ENCODE data around the gene NOX1. TPM values are rescaled to one million over a fixed set of nuclear protein-coding genes. Genes with fewer than 3 reads are reported as not detected.

NOX1 gene
- total and polyA plus RNA-seq, 12 donors = 0.07 to 0.16 TPM; not detected in 10

DNA sequence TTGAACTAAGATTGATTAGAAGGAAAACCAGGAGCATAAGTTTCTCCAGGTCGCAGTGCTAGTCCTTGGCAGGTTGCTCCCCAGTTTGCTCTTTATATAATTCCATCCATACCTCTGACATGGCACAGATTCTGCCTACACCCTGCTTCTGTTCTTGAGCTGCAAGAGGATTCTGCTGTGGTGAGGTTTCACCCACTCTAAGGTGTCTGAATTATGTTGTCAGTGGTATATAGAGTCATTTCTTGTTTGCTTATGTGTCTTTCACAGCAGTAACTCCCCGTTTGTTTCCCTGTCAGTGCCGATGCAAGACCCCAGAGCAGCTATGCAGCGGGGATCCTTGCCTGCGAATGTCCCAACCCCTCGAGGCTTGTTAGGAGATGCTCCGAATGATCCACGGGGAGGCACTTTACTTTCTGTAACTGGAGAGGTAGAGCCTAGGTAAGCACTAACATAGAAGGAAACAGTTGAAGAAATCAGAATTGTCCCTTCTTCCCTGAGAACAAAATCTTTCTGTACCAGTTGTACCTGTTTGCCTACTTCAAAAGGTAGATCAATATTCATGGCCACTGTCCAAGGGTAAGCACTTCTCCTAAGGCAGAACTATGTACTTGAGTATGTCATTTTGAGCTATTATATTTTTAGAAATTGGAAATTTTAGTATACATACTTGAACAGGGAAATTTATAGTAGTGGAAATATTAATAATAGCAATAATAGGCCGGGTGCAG is 42.8 kb downstream of the NOX1 start:
- Histone ChIP-seq H3K27me3 (no peaks in the 10 kb centered on the region), H3K36me3 (replicated peaks in 1 of 2) (peaks cover 0 to 19% of the 10 kb centered on the region in 2 donors), H3K27ac (no peak overlapping the region), H3K4me1 (replicated peaks in 1 of 2) (no peaks in the 10 kb centered on the region), H3K9me3 (replicated peaks in 1 of 3) (no peaks in the 10 kb centered on the region), H3K4me3 (no peak overlapping the region)
- intact Hi-C loops (cut with DNase I) = no loop called here
- no peak for TF ChIP-seq POLR2A (IDR thresholded peaks at IDR 0.05)
- TF ChIP-seq CTCF (IDR thresholded peaks at IDR 0.05) = no peak
- 82 to 97% (median 91%) methylated on average over 9 of the region's 9 CpGs for WGBS, 4 donors
- no peak for DNase-seq

DNA sequence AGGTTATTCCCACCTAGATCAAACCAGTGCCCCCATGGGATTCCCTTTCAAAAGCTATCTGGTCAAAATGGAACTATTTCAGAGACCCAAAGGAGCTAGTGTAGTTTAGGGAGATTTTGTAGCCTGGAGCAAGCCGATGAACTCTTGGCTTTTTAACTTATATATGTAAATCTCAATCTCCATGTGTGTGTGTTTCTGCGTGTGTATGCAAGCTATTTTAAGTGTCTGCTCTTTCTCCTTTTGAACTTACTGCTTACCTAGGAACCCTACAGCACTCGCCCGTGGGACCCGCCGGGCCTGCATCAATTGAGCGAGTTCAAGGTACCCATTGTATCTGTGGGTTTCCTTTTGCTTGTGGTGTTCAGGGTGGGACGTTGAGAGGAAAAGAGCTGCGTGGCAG is 43.6 kb downstream of the NOX1 start:
- Histone ChIP-seq H3K36me3 (replicated peaks in 1 of 2) (peaks cover 0 to 19% of the 10 kb centered on the region in 2 donors), H3K4me1 (replicated peaks in 1 of 2) (no peaks in the 10 kb centered on the region), H3K4me3 (no peak overlapping the region), H3K9me3 (replicated peaks in 1 of 3) (no peaks in the 10 kb centered on the region), H3K27ac (no peak overlapping the region), H3K27me3 (no peaks in the 10 kb centered on the region)
- intact Hi-C loops (cut with DNase I) = no loop called here
- DNase-seq = no peak
- 91 to 98% (median 95%) methylated on average over 8 to 9 of the region's 9 CpGs for WGBS, 4 donors
- no peak for TF ChIP-seq CTCF (IDR thresholded peaks at IDR 0.05)
- no peak for TF ChIP-seq POLR2A (IDR thresholded peaks at IDR 0.05)

DNA sequence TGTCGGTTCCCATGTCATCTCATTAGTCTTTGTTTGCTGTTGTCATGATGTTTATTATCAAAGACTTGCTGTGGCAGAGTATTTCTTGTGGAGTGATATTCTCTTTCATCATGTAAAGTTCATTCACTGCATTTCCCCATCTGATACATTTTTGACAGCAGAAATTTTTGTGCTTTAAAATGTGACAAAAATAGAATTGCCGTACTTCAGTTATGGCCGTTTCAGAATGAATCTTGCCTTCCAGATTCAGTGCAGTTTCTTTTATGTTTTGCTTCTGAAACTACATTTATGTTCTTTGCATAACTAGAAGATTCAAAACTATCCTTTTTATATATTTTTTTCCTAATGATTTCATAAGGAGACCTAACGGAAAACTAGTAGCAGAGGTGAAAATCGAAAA is 44.0 kb downstream of the NOX1 start:
- Histone ChIP-seq H3K36me3 (replicated peaks in 1 of 2) (peaks cover 0 to 19% of the 10 kb centered on the region in 2 donors), H3K27ac (no peak overlapping the region), H3K4me1 (replicated peaks in 1 of 2) (no peaks in the 10 kb centered on the region), H3K9me3 (replicated peaks in 1 of 3) (no peaks in the 10 kb centered on the region), H3K27me3 (no peaks in the 10 kb centered on the region), H3K4me3 (no peak overlapping the region)
- WGBS, 4 donors = 84 to 90% (median 87%) methylated on average over 5 of the region's 5 CpGs
- intact Hi-C loops (cut with DNase I) = no loop called here
- DNase-seq = no peak
- TF ChIP-seq CTCF (IDR thresholded peaks at IDR 0.05) (no peak), POLR2A (IDR thresholded peaks at IDR 0.05) (no peak)

DNA sequence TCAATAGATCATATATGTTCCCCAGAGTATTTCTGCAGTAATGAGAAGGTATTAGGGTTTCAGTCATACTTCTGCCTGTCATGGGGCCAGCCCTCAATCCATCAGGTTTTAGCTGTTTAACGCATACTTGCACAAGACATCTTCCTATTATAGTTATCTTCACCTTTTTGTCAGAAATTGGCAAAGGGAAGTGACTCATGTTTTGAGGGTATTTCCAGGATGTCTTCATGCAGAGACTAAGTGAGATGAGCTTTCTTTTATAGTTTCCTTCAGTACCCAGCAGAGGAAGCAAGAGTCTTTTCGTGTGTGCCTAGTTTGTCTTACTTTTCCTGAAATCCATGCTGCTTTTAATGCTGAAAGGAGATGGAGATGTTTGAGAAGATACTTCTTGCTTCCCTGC is 44.4 kb downstream of the NOX1 start:
- WGBS, 4 donors = 55 to 74% (median 58%) methylated on average over 2 of the region's 2 CpGs
- H3K36me3 ChIP-seq (replicated peaks in 1 of 2) = peaks cover 0 to 19% of the 10 kb centered on the region in 2 donors
- TF ChIP-seq POLR2A (IDR thresholded peaks at IDR 0.05) = no peak
- no peak for TF ChIP-seq CTCF (IDR thresholded peaks at IDR 0.05)

More for the DNA sequence above, 44.4 kb downstream of the NOX1 start:
- intact Hi-C loops (cut with DNase I) = no loop called here
- H3K4me1 ChIP-seq (replicated peaks in 1 of 2) = no peaks in the 10 kb centered on the region
- no peak overlapping the region for H3K27ac ChIP-seq
- H3K27me3 ChIP-seq = no peaks in the 10 kb centered on the region
- H3K9me3 ChIP-seq (replicated peaks in 1 of 3) = no peaks in the 10 kb centered on the region
- no peak for DNase-seq
- no peak overlapping the region for H3K4me3 ChIP-seq

Measured in adrenal gland (tissue), 12 donors.